ENCODE results near the gene PPAT. TPM values are rescaled to one million over a fixed set of nuclear protein-coding genes. Genes with fewer than 3 reads are reported as not detected.
A peak's percentile ranks its signal among the peaks of the same experiment; 100 is the strongest.
"Not testable (repeated sequence)": the region's sequence is repeated elsewhere in the genome, so short reads cannot be mapped to it uniquely, and the experiment has no call there.

Gene PPAT
- polyA plus RNA-seq (2013, experiment 1 of 2), result 54.8 TPM
- polyA plus RNA-seq (2013, experiment 2 of 2), result 54.0 TPM

DNA sequence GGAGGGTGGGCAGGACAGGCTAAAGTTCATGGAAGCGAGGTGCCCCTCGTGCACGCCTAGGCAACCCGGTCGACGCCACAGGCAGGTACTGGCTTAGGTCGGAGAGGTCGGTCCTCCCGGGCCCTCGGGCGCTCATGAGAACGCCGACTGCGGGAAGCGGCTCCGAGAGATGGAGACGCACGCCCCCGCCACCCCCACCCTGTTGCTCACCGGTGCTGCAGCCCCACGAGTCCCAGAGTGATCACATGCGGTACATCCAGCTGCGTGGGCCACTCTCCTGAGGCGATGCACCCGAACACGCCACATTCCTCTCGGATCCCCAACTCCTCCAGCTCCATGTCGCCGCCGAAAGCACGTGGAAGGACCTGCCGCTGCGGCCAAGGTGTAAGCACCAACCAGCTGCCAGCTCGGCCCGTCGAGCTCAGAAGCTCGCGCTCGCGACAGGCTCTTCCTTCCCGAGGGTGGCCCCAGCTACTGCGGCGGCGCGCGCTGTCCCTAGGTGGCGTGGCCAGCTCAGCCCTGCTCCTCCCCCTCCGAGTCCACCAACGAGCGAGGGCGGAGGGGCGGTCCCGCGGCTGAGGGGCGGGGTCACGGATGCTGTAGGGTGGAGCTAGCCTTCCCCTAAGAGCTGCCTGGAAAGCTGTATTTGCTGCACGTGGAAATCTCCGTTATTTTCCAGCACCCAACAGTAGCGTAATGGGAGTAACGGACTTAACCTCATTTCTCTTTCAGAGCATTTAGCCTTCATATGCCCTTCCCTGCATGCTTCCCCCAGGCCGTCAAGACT lies at the start of gene PPAT:
Gene PPAT (minus strand): TSS at position 476 of the 787 bp plus-strand sequence. CDS start 138 bp downstream, at position 338.
- whole genome bisulfite sequencing, result under 1% methylated on average over 61 of the region's 61 CpGs
- H3K4me1 ChIP-seq (ENCODE audit: insufficient read depth, low read length), result peaks cover 30% of the 10 kb centered on the region
- H3K36me3 ChIP-seq (ENCODE audit: insufficient read depth, low read length), result peaks cover 23% of the 10 kb centered on the region
- H3K9me3 ChIP-seq (ENCODE audit: insufficient read depth, low read depth, low read length), result no peaks in the 10 kb centered on the region
- peak within 1 kb of the TSS; percentile 92 for H3K9ac ChIP-seq (ENCODE audit: low read depth, low read length)
- H3K4me3 ChIP-seq (ENCODE audit: low read length), result peak within 1 kb of the TSS; percentile 72
- H3K27ac ChIP-seq (ENCODE audit: low read depth, low read length), result peak within 1 kb of the TSS; percentile 89
- no peaks in the 10 kb centered on the region for H3K27me3 ChIP-seq (ENCODE audit: insufficient read depth, low read length)

- Histone ChIP-seq H3K9me3 (ENCODE audit: insufficient read depth, low read depth, low read length) (no peaks in the 10 kb centered on the region), H3K27ac (ENCODE audit: low read depth, low read length) (no peak overlapping the region), H3K4me1 (ENCODE audit: insufficient read depth, low read length) (no peaks in the 10 kb centered on the region), H3K27me3 (ENCODE audit: insufficient read depth, low read length) (no peaks in the 10 kb centered on the region), H3K36me3 (ENCODE audit: insufficient read depth, low read length) (peaks cover 97% of the 10 kb centered on the region), H3K9ac (ENCODE audit: low read depth, low read length) (no peak overlapping the region), H3K4me3 (ENCODE audit: low read length) (no peak overlapping the region)
- 98% methylated on average over 2 of the region's 3 CpGs for WGBS
Observed at GRCh38 chr4:56480691-56481090, 45.3 kb upstream of the PPAT start.

DNA sequence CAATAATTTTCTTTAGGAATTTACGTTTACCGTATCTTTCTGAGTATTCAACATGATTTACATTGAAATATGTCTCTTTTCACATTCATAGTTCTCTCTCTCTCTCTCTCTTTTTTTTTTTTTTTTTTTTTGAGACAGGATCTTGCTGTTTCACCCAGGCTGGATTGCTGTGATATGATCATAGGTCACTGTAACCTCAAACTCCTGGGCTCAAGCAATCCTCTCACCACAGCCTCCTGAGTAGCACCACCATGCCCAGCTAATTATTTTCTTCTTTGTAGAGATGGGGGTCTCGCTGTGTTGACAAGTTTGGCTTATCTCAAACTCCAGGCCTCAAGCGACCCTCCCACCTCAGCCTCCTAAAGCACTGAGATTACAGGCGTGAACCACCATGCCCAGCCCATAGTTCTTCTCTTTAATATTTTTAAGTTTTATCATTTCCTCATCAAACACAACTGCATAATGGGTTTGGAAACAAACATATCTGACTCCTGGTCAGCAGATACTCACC lies 41.8 kb upstream of the PPAT start:
- WGBS, result 97% methylated on average over 5 of the region's 5 CpGs
- no peaks in the 10 kb centered on the region for H3K4me1 ChIP-seq (ENCODE audit: insufficient read depth, low read length)
- no peak overlapping the region for H3K4me3 ChIP-seq (ENCODE audit: low read length)
- H3K36me3 ChIP-seq (ENCODE audit: insufficient read depth, low read length), result peaks cover 96% of the 10 kb centered on the region
- H3K9me3 ChIP-seq (ENCODE audit: insufficient read depth, low read depth, low read length), result no peaks in the 10 kb centered on the region
- H3K9ac ChIP-seq (ENCODE audit: low read depth, low read length), result no peak overlapping the region
- H3K27ac ChIP-seq (ENCODE audit: low read depth, low read length), result no peak overlapping the region
- H3K27me3 ChIP-seq (ENCODE audit: insufficient read depth, low read length), result no peaks in the 10 kb centered on the region

GRCh38 chr4:56475917-56476316 lies 40.5 kb upstream of the PPAT start:
- 98% methylated on average over 2 of the region's 2 CpGs for WGBS
- Histone ChIP-seq H3K9me3 (ENCODE audit: insufficient read depth, low read depth, low read length) (no peaks in the 10 kb centered on the region), H3K27ac (ENCODE audit: low read depth, low read length) (no peak overlapping the region), H3K4me3 (ENCODE audit: low read length) (no peak overlapping the region), H3K27me3 (ENCODE audit: insufficient read depth, low read length) (no peaks in the 10 kb centered on the region), H3K4me1 (ENCODE audit: insufficient read depth, low read length) (no peaks in the 10 kb centered on the region), H3K36me3 (ENCODE audit: insufficient read depth, low read length) (peaks cover 97% of the 10 kb centered on the region), H3K9ac (ENCODE audit: low read depth, low read length) (no peak overlapping the region)

DNA sequence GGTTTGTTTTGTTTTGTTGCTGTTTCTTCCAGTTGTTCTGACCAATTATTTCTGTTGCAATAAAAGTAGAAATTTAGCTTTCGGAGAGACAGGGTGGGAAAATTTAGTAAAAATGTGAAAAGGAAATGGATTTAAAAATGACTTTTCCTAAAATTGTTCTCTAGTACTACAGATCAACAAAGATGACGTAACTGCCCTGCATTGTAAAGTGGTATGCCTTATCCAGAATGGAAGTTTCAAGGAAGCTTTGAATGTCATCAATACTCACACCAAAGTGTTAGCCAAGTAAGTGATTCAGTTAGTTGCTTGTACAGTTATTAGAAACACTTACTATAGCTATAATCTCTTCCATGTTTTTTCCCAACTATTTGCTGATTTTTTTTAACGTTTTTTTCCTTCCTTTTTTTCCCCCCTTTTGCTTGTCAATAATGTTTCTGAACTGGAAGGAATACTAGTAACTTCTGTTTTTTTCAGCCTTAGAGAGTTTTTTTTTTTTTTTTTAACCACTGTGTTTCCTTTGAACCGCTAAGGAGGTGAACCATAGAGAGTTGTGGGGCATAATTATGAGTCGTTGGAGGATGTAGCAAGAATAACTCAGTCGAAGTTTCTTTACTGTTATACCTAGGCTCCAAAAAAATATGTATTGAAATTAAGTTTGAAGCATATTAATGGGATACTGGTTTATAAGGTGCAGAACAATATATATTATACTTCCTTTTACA lies 34.2 kb upstream of the PPAT start:
- no peaks in the 10 kb centered on the region for H3K9me3 ChIP-seq (ENCODE audit: insufficient read depth, low read depth, low read length)
- H3K4me3 ChIP-seq (ENCODE audit: low read length), result peak overlapping the region; percentile 88
- H3K4me1 ChIP-seq (ENCODE audit: insufficient read depth, low read length), result peaks cover 15% of the 10 kb centered on the region; the same call in 1 of the 2 replicates
- no peak overlapping the region for H3K27ac ChIP-seq (ENCODE audit: low read depth, low read length)
- WGBS, result 82% methylated on average over 5 of the region's 6 CpGs
- H3K36me3 ChIP-seq (ENCODE audit: insufficient read depth, low read length), result peaks cover 51% of the 10 kb centered on the region
- H3K27me3 ChIP-seq (ENCODE audit: insufficient read depth, low read length), result no peaks in the 10 kb centered on the region
- H3K9ac ChIP-seq (ENCODE audit: low read depth, low read length), result no peak overlapping the region

- Histone ChIP-seq H3K27ac (ENCODE audit: low read depth, low read length) (peak overlapping the region; percentile 84), H3K9ac (ENCODE audit: low read depth, low read length) (peak overlapping the region; percentile 86), H3K4me3 (ENCODE audit: low read length) (peak overlapping the region; percentile 88), H3K27me3 (ENCODE audit: insufficient read depth, low read length) (no peaks in the 10 kb centered on the region), H3K9me3 (ENCODE audit: insufficient read depth, low read depth, low read length) (no peaks in the 10 kb centered on the region), H3K36me3 (ENCODE audit: insufficient read depth, low read length) (peaks cover 39% of the 10 kb centered on the region), H3K4me1 (ENCODE audit: insufficient read depth, low read length) (peaks cover 15% of the 10 kb centered on the region; the same call in 1 of the 2 replicates)
- under 1% methylated on average over 8 of the region's 10 CpGs for WGBS
Observed at GRCh38 chr4:56468097-56468422, 32.6 kb upstream of the PPAT start.

DNA sequence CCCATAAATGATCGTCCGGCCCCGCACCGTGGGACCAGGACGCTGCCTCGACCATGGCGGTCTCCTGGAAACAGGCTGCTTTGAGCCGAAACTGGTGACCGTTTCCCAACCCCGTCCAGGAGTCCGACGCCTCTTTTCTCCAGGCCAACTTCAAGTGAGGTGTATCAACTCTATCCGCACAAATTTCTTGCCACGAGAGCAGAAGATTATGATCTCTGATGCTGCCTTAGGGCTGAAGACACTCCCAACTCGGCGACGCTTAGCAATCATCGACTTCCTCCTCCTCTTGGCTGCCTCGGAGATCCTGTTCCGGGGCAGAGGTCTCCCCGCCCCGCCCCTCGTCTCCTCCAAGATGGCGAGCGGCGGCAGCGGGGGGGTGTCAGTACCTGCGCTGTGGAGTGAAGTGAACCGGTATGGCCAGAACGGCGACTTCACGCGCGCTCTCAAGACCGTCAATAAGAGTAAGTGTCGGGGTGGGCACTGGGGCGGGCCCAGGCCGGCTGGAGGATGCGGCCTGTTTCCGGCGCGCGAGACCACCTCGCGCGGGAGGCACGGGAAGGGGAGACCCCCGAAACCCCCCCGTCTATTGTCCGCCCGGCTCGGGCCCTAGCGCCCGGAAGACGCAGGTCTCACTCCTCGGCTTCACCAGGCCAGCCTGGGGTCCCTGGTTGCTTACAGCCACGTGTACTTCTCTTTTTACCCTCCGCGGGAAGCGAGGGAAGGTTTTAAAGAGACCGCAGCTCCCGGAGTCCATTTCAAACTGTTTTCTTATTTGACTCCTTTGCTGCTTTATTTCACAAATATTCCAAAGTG lies 32.1 kb upstream of the PPAT start, which contains the start of gene SRP72:
Gene SRP72 (plus strand): TSS at position 334 of the 813 bp plus-strand sequence. CDS start 19 bp downstream, at position 353.
- no peaks in the 10 kb centered on the region for H3K27me3 ChIP-seq (ENCODE audit: insufficient read depth, low read length)
- peaks cover 15% of the 10 kb centered on the region; the same call in 1 of the 2 replicates for H3K4me1 ChIP-seq (ENCODE audit: insufficient read depth, low read length)
- peak within 1 kb of the TSS; percentile 88 for H3K4me3 ChIP-seq (ENCODE audit: low read length)
- H3K9ac ChIP-seq (ENCODE audit: low read depth, low read length), result peak within 1 kb of the TSS; percentile 86
- under 1% methylated on average over 62 of the region's 62 CpGs for WGBS
- peaks cover 39% of the 10 kb centered on the region for H3K36me3 ChIP-seq (ENCODE audit: insufficient read depth, low read length)
- H3K27ac ChIP-seq (ENCODE audit: low read depth, low read length), result peak within 1 kb of the TSS; percentile 84
- H3K9me3 ChIP-seq (ENCODE audit: insufficient read depth, low read depth, low read length), result no peaks in the 10 kb centered on the region

GRCh38 chr4:56466910-56467283 lies 31.5 kb upstream of the PPAT start:
- Histone ChIP-seq H3K27ac (ENCODE audit: low read depth, low read length) (peak overlapping the region; percentile 84), H3K27me3 (ENCODE audit: insufficient read depth, low read length) (no peaks in the 10 kb centered on the region), H3K4me1 (ENCODE audit: insufficient read depth, low read length) (peaks cover 15% of the 10 kb centered on the region; the same call in 1 of the 2 replicates), H3K36me3 (ENCODE audit: insufficient read depth, low read length) (peaks cover 39% of the 10 kb centered on the region), H3K9me3 (ENCODE audit: insufficient read depth, low read depth, low read length) (no peaks in the 10 kb centered on the region), H3K4me3 (ENCODE audit: low read length) (peak overlapping the region; percentile 88), H3K9ac (ENCODE audit: low read depth, low read length) (peak overlapping the region; percentile 86)
- WGBS, result under 1% methylated on average over 8 of the region's 8 CpGs

DNA sequence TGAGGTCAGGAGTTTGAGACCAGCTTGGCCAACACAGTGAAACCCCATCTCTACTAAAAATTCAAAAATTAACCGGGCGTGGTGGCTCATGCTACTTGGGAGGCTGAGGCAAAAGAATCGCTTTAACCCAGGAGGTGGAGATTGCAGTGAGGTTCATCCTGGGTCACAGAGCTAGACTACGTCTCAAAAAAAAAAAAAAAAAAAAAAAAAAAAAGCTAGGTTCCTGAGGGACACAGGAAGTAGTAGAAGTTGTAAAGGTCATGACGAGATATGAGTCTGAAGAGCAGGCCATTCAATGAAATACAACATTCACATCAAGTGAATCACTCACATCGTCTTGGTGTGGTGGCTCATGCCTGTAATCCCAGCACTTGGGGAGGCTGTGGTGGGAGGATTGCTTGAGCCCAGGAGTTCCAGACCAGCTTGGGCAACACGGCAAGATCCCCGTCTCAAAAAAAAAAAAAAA lies 30.9 kb upstream of the PPAT start:
- 24% methylated on average over 6 of the region's 8 CpGs for WGBS
- H3K4me1 ChIP-seq (ENCODE audit: insufficient read depth, low read length), result peaks cover 15% of the 10 kb centered on the region; the same call in 1 of the 2 replicates
- peaks cover 39% of the 10 kb centered on the region for H3K36me3 ChIP-seq (ENCODE audit: insufficient read depth, low read length)
- peak overlapping the region; percentile 86 for H3K9ac ChIP-seq (ENCODE audit: low read depth, low read length)
- not testable (repeated sequence) for H3K27me3 ChIP-seq (ENCODE audit: insufficient read depth, low read length); H3K27ac ChIP-seq (ENCODE audit: low read depth, low read length); H3K9me3 ChIP-seq (ENCODE audit: insufficient read depth, low read depth, low read length)
- peak overlapping the region; percentile 88 for H3K4me3 ChIP-seq (ENCODE audit: low read length)

DNA sequence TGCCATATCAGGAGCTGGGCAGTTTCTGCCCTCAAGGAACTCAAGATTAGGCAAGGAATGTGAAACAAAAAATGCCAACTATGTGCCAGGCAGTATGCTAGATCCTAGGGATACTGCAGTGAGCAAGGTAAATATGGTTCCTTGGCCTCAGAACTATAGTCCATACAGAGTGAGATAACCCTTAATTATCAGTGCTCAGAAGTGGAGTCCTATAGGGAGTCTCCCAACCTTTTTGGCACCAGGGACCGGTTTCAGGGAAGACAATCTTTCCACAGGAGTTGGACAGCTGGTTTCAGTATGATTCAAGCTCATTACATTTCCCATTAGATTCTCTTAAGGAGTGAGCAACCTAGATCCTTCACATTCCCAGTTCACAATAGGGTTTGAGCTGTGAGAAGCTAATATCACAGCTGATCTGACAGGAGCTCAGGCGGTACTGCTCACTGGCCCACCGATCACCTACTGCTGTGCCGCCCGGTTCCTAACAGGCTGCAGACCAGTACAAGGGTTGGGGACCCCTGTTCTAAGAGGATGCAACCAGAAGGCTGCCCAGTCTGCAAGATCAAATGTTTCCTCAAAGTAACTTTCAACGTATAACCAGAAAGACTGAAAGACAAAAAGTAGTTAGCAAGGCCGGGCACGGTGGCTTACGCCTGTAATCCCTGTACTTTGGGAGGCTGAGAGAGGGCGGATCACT lies 30.3 kb upstream of the PPAT start:
- H3K4me1 ChIP-seq (ENCODE audit: insufficient read depth, low read length), result peaks cover 15% of the 10 kb centered on the region; the same call in 1 of the 2 replicates
- H3K27ac ChIP-seq (ENCODE audit: low read depth, low read length), result no peak overlapping the region
- peak overlapping the region; percentile 86; the same call in 1 of the 2 replicates for H3K9ac ChIP-seq (ENCODE audit: low read depth, low read length)
- no peaks in the 10 kb centered on the region for H3K27me3 ChIP-seq (ENCODE audit: insufficient read depth, low read length)
- WGBS, result 70% methylated on average over 10 of the region's 10 CpGs
- H3K36me3 ChIP-seq (ENCODE audit: insufficient read depth, low read length), result peaks cover 39% of the 10 kb centered on the region
- peak overlapping the region; percentile 88 for H3K4me3 ChIP-seq (ENCODE audit: low read length)
- H3K9me3 ChIP-seq (ENCODE audit: insufficient read depth, low read depth, low read length), result no peaks in the 10 kb centered on the region
